Endometrial microvascular endothelial cells (primary cell): ENCODE results near the gene ARHGEF11. TPM values are rescaled to one million over a fixed set of nuclear protein-coding genes. Genes with fewer than 3 reads are reported as not detected.

ENCODE experiments used
- in situ Hi-C: cut with HindIII; loops from 2 replicates; pipeline ENCODE4 v1.10.0; 2017; ENCODE audit warnings: low sequenced_read_pairs, low pct_unique_long_range_greater_than_20kb; ENCODE audit errors: inconsistent ontology term
- total RNA-seq: library from RNA; depleted of rRNA; stranded (reverse); fragments of >200 nt; gene quantifications from one replicate; pipeline ENCODE4 v1.2.3, GENCODE V29; 2015; ENCODE audit errors: inconsistent ontology term

The ARHGEF11 gene
- total RNA-seq, 1 donor from 2014 or later = 13.2 TPM

- in situ Hi-C loops = no loop called here
These were observed 38.2 kb downstream of the ARHGEF11 start for GRCh38 chr1:157007306-157007705.

DNA sequence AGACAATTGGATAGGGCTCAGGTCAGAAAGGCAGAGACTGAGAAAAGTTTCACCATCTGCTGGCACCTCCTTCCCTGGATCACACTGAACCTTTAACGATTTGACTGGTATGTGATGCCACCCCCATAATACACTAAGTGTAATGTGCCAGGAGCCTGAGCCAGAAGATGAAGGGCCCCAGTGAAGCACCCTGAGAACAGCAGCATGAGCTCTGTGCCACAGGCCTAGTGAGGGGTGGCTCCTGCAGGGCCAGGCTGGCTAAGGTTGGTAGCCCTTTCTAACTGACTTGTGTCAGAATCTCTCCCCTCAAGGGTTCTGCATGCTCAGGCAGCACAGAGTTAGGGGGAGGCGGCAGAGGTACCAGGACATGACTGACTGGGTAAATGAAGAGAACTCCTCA, 38.9 kb downstream of the ARHGEF11 start:
- in situ Hi-C loops = no loop called here

DNA sequence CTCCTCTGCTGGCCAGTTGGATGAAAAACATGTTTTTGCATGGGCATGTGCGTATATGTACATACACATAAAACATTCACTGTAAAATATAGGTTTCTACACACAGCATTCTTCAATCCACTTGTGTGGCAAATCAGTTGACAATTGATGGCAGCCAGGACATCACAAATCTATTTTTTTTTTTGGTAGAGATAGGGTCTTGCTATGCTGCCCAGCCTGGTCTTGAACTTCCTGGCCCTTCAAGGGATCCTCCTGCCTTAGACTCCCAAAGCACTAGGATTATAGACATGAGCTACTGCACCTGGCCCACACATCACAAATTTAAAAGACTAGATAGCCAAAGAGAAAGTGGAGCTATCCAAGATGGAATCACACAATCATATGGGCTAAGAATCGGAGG, 39.6 kb downstream of the ARHGEF11 start:
- in situ Hi-C loops = no loop called here

DNA sequence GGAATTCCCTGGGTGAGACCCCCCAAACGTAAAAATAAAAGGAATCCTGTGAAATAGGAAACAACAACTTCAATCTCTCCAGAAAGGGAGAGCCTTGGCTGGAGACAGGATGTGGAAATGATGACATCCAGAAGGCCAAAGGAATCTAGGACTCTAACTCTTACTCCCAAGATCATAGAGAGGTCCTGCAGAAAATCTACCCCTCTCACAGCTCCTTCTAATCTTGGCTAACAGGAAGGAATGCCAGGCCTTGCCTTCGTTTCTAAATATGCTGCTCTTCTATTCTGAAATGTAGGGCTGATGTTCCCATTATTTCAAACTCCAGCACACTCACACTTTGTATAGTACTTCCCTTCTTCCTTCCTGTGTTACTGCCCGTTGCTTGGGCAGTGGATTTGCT, 40.7 kb downstream of the ARHGEF11 start:
- in situ Hi-C loops = no loop called here

DNA sequence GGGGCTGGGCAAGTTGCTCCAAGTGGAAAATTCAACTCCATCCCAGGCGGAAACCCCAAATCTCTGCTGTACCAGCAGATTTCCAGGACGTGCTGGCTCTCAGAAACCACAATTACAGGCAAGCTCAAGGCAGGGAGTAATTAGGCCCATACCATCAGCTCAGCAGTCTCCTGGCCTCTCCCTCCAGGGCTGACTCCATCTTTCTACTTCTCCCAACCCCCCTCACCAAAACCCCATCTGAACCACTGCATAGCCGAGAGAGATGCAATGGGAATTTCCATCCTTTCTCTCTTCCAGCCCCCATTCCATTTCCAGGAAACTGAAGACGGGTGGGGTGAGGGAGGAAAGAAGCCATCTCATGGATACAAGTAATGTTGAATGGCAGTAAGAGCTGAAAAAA, 41.2 kb downstream of the ARHGEF11 start:
- in situ Hi-C loops = no loop called here

- in situ Hi-C loops = no loop called here
These were observed 44.2 kb downstream of the ARHGEF11 start for GRCh38 chr1:157001304-157001703.

- in situ Hi-C loops = no loop called here
These were observed 44.9 kb downstream of the ARHGEF11 start for GRCh38 chr1:157000686-157001085.

GRCh38 chr1:156999596-157000320, 45.8 kb downstream of the ARHGEF11 start:
- in situ Hi-C loops = no loop called here

GRCh38 chr1:156998840-156999500, 46.6 kb downstream of the ARHGEF11 start:
- in situ Hi-C loops = no loop called here

DNA sequence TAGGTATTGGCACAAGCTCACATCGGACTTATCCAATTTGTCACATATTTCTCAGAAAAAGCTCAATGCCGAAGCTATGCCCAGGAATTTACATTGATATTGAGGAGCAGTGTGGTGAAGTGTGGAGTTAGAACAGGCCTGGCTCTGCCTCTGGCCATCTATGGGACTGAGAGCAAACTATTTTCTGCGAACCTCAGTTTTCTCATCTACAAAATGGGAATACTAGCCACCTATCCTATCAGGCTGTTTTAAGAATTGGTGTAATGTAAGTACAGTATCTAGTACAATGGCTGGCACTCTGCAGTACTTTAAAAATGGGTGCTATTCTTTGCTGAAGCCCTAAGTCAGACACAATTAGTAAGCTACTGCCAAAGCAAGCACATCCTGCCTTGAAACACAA, 47.2 kb downstream of the ARHGEF11 start:
- in situ Hi-C loops = no loop called here

GRCh38 chr1:156995412-156995811, 50.1 kb downstream of the ARHGEF11 start:
- in situ Hi-C loops = no loop called here

GRCh38 chr1:156994277-156994676, 51.3 kb downstream of the ARHGEF11 start:
- in situ Hi-C loops = no loop called here

GRCh38 chr1:156993426-156994147, 52.0 kb downstream of the ARHGEF11 start:
- in situ Hi-C loops = no loop called here

GRCh38 chr1:156992215-156992614, 53.3 kb downstream of the ARHGEF11 start:
- in situ Hi-C loops = no loop called here

DNA sequence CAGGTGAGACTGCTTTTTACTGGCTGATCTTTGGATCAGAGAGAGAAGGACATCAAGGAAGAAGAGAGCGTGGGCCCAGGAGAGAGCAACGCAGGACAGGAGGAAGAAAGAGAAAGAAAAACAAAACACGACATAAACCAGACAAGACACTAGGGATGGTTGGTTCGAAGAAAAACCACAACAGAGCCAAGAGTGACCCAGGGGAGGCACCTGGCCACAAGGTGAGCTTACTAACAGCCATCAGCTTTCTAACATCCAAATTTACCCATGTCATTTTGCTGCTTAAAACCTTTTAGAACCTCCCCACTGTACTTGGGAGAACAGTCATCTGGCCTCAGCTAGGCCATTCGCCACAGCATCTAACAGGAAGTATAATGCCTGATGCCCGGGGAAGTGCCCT, 57.8 kb downstream of the ARHGEF11 start:
- in situ Hi-C loops = no loop called here

DNA sequence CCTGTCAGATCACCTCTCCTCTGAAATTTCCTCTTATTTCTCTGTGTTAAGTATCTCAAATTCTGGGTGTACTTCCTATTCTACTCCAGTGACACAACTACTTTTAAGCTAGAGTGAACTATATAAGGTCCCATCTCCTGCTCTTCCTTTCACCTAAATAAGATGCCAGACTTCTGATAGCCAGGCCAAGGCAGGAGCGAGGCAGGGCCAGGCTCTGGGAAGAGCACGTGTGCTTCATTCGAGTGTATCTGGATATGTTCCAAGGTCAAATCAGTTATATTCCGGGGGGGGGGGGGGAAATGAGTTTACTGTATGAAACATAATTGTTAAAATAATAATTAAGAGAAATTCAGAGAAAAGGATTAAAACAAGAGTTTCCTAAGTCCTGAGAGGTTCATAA, 65.0 kb downstream of the ARHGEF11 start:
- in situ Hi-C loops = no loop called here

- in situ Hi-C loops = no loop called here
These were observed 70.5 kb downstream of the ARHGEF11 start for GRCh38 chr1:156975084-156975483.

DNA sequence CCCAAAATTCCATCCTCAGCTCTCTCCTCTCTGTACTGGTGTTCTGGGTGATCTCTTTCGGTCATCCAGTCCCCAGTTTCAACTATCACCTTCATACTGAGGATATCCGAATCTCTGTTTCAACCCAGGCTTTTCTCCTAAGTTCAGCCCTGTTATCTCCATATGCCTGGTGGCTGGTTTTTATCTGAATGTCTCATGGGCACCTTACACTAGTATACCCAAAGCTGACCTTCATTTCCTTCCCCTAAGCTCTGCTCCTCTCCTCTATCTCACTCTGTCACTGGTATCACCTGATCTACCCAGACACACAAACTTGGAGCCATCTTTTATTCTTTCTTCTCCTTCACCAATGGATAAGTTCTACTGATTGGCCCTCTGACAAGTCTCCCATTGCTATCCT, 72.1 kb downstream of the ARHGEF11 start:
- in situ Hi-C loops = no loop called here

DNA sequence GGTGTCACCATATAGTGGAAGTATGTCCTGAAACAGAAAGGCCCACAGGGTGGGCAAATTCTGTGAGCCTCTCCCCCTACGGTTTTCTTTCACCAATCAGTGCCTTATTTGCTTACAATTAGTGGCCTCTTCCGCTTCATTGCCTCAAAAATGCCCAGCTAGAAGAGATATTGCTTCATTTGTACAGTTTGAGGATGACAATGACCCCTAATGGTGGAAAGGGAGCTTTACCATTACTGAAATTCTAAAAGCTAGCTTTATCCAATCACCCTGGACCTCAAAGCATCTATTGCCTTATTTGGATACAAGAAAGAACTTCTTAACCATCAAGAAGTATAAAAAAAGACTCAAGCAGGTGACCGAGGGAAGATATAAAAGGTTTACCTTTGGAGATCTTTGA, 75.5 kb downstream of the ARHGEF11 start:
- in situ Hi-C loops = no loop called here

GRCh38 chr1:156969496-156969895, 76.0 kb downstream of the ARHGEF11 start:
- in situ Hi-C loops = no loop called here
